Activated CD4-positive, alpha-beta memory T cell treated with anti-CD3 and anti-CD28 coated beads for 36 hours (primary cell): ENCODE results near the gene ATG4D. TPM values are rescaled to one million over a fixed set of nuclear protein-coding genes. Genes with fewer than 3 reads are reported as not detected.

Experiments used
- CTCF ChIA-PET: fragments of 350-600 bp; sonication (Branson Sonifier 250); formaldehyde crosslinking; loops from one replicate; lab custom pipeline; 2021; ENCODE audit warnings: antibody characterized with exemption, inconsistent platforms; lab: Charles Lee
- POLR2A ChIA-PET: fragments of 350-600 bp; sonication (Branson Sonifier 250); formaldehyde crosslinking; loops from one replicate; lab custom pipeline; 2021; ENCODE audit warnings: antibody characterized with exemption; lab: Charles Lee
- DNase-seq: peaks from one replicate; pipeline ENCODE4 v3.0.0-alpha.2; 2020
- H3K27ac Mint-ChIP-seq: one replicate; pipeline ENCODE4 v1.8.0; 2021; ENCODE audit warnings: mixed read lengths
- H3K27me3 Mint-ChIP-seq: one replicate; pipeline ENCODE4 v1.8.0; 2021; ENCODE audit warnings: mixed read lengths
- H3K36me3 Mint-ChIP-seq: one replicate; pipeline ENCODE4 v1.8.0; 2021; ENCODE audit warnings: mixed read lengths
- H3K4me1 Mint-ChIP-seq: one replicate; pipeline ENCODE4 v1.8.0; 2021; ENCODE audit warnings: low read depth, mixed read lengths
- H3K4me3 Mint-ChIP-seq: one replicate; pipeline ENCODE4 v1.8.0; 2021; ENCODE audit warnings: mild to moderate bottlenecking, mixed read lengths
- H3K9me3 Mint-ChIP-seq: one replicate; pipeline ENCODE4 v1.8.0; 2021; ENCODE audit warnings: mixed read lengths
- intact Hi-C: fragments of 100-400 bp; cut with micrococcal nuclease; formaldehyde crosslinking; loops from one replicate; pipeline ENCODE4 v1.15.1; 2023
- total RNA-seq, 2 experiments: library from RNA; stranded (reverse); gene quantifications; one replicate each; pipeline ENCODE4 v1.2.3, GENCODE V29; 2021

ATG4D gene
- total RNA-seq, 2 experiments from 2014 or later: 23.8 to 26.7 TPM

- ChIA-PET POLR2A (interaction anchor here (1.1 to 5.7 kb wide), 2 partner anchors 13 to 50 kb away, joined by 3 to 29 read pairs; partner anchors contain the start of gene KRI1), CTCF (interaction anchor here (0.7 to 2.6 kb wide), 4 partner anchors 19 to 76 kb away, joined by 3 to 10 read pairs (median 6); no protein-coding TSS in a partner anchor)
- Mint-ChIP-seq H3K4me1 (peaks cover 35% of the 10 kb centered on the region), H3K27me3 (no peaks in the 10 kb centered on the region), H3K27ac (peak overlapping the region; percentile 92), H3K4me3 (no peak overlapping the region), H3K36me3 (peaks cover 43% of the 10 kb centered on the region), H3K9me3 (no peaks in the 10 kb centered on the region)
- peak; percentile 59 for DNase-seq
- intact Hi-C loops: no loop called here
Measured at GRCh38 chr19:10553943-10554381, 10.3 kb downstream of the ATG4D start.

- Mint-ChIP-seq H3K4me3 (no peak overlapping the region), H3K36me3 (peaks cover 50% of the 10 kb centered on the region), H3K27me3 (no peaks in the 10 kb centered on the region), H3K9me3 (no peaks in the 10 kb centered on the region), H3K4me1 (peaks cover 35% of the 10 kb centered on the region), H3K27ac (peak overlapping the region; percentile 92)
- CTCF ChIA-PET: interaction anchor here (1.0 to 2.6 kb wide), 3 partner anchors 47 to 145 kb away, joined by 4 to 10 read pairs (median 4); no protein-coding TSS in a partner anchor
- DNase-seq: peak; percentile 29
- POLR2A ChIA-PET: interaction anchor here (0.6 to 5.7 kb wide), 3 partner anchors 12 to 51 kb away, joined by 3 to 29 read pairs (median 3); partner anchors contain the start of gene KRI1
- intact Hi-C loops: no loop called here
Measured at GRCh38 chr19:10554760-10555609, 11.3 kb downstream of the ATG4D start.

DNA sequence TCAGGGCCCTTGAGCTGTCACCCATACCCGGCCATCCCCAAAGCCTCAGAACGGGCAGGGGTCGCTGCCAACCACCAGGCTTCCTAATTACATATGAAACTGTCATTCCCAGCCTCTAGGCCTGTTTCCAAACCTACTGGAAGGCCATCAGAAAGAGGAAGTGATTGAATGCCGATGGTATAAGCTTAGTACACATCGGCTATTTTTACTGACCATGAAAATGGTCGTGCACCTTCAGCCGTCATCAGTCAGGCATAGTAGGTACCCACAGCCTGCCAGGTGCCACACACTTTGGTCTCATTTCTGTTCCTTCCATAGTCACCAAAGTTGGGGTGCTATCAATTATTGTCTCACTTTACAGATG is 11.9 kb downstream of the ATG4D start:
- H3K4me3 Mint-ChIP-seq: no peak overlapping the region
- peaks cover 35% of the 10 kb centered on the region for H3K4me1 Mint-ChIP-seq
- intact Hi-C loops: no loop called here
- no peaks in the 10 kb centered on the region for H3K27me3 Mint-ChIP-seq
- H3K36me3 Mint-ChIP-seq: peaks cover 52% of the 10 kb centered on the region
- no peaks in the 10 kb centered on the region for H3K9me3 Mint-ChIP-seq
- ChIA-PET CTCF (interaction anchor here (1.0 to 2.6 kb wide), 3 partner anchors 47 to 144 kb away, joined by 4 to 10 read pairs (median 4); no protein-coding TSS in a partner anchor), POLR2A (interaction anchor here (0.6 to 5.7 kb wide), 2 partner anchors 11 to 29 kb away, joined by 3 to 29 read pairs; partner anchors contain the start of gene KRI1)
- H3K27ac Mint-ChIP-seq: peak overlapping the region; percentile 59
- DNase-seq: no peak

- CTCF ChIA-PET: no interaction called here
- H3K4me1 Mint-ChIP-seq: peaks cover 28% of the 10 kb centered on the region
- H3K27ac Mint-ChIP-seq: no peak overlapping the region
Measured at GRCh38 chr19:10557603-10558197, 14.0 kb downstream of the ATG4D start.

DNA sequence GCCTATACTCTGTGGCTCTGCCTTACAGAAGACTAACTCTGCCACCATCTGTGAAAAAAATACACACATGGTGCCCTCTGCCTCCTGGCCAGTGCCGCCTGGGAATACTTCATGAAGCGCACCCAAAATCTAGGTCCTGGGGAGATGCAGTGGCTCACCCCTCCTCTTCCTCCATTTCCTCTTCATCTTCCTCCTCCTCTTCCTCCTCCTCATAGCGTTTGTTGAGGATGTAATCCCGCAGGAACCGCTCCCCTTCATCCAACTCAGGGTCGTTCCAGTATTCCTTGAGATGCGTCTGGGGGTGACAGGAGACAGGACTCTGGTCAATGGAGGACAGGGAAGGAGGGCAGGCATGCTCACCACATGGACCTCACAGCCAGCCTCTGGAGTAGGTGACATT is 16.4 kb downstream of the ATG4D start:
- no peak for DNase-seq
- H3K4me1 Mint-ChIP-seq: peaks cover 18% of the 10 kb centered on the region
- peaks cover 39% of the 10 kb centered on the region for H3K36me3 Mint-ChIP-seq
- ChIA-PET POLR2A (no interaction called here), CTCF (no interaction called here)
- H3K27me3 Mint-ChIP-seq: no peaks in the 10 kb centered on the region
- H3K27ac Mint-ChIP-seq: no peak overlapping the region
- no peaks in the 10 kb centered on the region for H3K9me3 Mint-ChIP-seq
- intact Hi-C loops: loop anchor here (10.0 kb wide), 1 partner anchor 455 kb away; the partner anchor contains the start of genes ANGPTL6 and PPAN
- no peak overlapping the region for H3K4me3 Mint-ChIP-seq

More at GRCh38 chr19:10557603-10558197, 14.0 kb downstream of the ATG4D start:
- Mint-ChIP-seq H3K36me3 (peaks cover 48% of the 10 kb centered on the region), H3K4me3 (no peak overlapping the region), H3K27me3 (no peaks in the 10 kb centered on the region), H3K9me3 (no peaks in the 10 kb centered on the region)
- POLR2A ChIA-PET: no interaction called here
- intact Hi-C loops: no loop called here
- no peak for DNase-seq

- no peak for DNase-seq
- ChIA-PET CTCF (interaction anchor here (0.7 to 1.2 kb wide), 3 partner anchors 53 to 141 kb away, joined by 3 to 5 read pairs (median 3); no protein-coding TSS in a partner anchor), POLR2A (no interaction called here)
- H3K27ac Mint-ChIP-seq: no peak overlapping the region
- H3K4me1 Mint-ChIP-seq: peaks cover 26% of the 10 kb centered on the region
- no peaks in the 10 kb centered on the region for H3K27me3 Mint-ChIP-seq
- no peak overlapping the region for H3K4me3 Mint-ChIP-seq
- no peaks in the 10 kb centered on the region for H3K9me3 Mint-ChIP-seq
- intact Hi-C loops: loop anchor here (10.0 kb wide), 1 partner anchor 458 kb away; the partner anchor contains the start of genes ANGPTL6 and PPAN
- H3K36me3 Mint-ChIP-seq: peaks cover 51% of the 10 kb centered on the region
Measured at GRCh38 chr19:10562609-10563008, 18.9 kb downstream of the ATG4D start.

DNA sequence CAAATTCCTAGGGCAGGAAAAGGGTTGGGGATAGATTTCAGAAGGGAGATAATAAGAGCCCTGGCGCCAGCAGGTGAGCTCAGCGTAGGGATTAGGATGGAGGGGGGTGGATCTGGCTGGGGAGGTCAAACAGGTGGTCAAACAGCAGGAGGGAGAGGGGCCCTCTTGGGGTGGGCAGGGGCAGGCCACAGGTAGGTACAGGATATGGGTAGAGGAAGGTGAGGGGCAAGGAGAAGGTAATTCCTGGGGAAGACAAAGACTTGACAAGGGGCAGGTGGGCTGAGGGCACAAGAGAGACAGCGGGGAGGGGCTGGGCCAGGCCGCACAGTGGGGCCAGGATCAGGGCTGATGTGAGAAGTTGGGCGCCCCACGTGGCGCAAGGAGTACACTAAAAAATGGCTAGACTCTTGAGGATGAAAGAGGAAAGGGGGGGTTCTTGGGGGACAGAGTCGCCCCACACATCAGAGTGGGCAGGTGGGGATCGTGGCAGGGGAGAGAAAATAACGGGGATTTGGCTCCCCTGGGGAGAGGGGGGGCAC is 21.4 kb downstream of the ATG4D start:
- peak overlapping the region; percentile 98 for H3K27ac Mint-ChIP-seq
- peak overlapping the region; percentile 98 for H3K4me3 Mint-ChIP-seq
- H3K4me1 Mint-ChIP-seq: peaks cover 30% of the 10 kb centered on the region
- no peaks in the 10 kb centered on the region for H3K27me3 Mint-ChIP-seq
- DNase-seq: peak; percentile 71
- ChIA-PET CTCF (interaction anchor here (0.6 kb wide), 1 partner anchor 71 kb away, joined by 3 read pairs; no protein-coding TSS in a partner anchor), POLR2A (interaction anchor here (0.6 to 4.2 kb wide), 2 partner anchors 11 to 152 kb away, joined by 3 to 29 read pairs; no protein-coding TSS in a partner anchor)
- H3K36me3 Mint-ChIP-seq: peaks cover 41% of the 10 kb centered on the region
- intact Hi-C loops: loop anchor here (5.0 to 10.0 kb wide), 5 partner anchors 132 to 460 kb away; partner anchors contain the start of genes ANGPTL6, PPAN, SMARCA4 and TMED1
- no peaks in the 10 kb centered on the region for H3K9me3 Mint-ChIP-seq

GRCh38 chr19:10565567-10566407 is 22.1 kb downstream of the ATG4D start, which contains the start of gene KRI1:
KRI1 (minus strand) TSS chr19:10566010; CDS start chr19:10565999, 11 bp downstream.
- H3K4me3 Mint-ChIP-seq: peak within 1 kb of the TSS; percentile 98
- H3K36me3 Mint-ChIP-seq: peaks cover 39% of the 10 kb centered on the region
- intact Hi-C loops: loop anchor here (1.0 to 10.0 kb wide), 9 partner anchors 37 to 461 kb away; partner anchors contain the start of genes ANGPTL6, ILF3, PPAN and SMARCA4
- ChIA-PET CTCF (interaction anchor here (0.9 to 2.3 kb wide), 6 partner anchors 14 to 299 kb away, joined by 3 to 5 read pairs (median 3); no protein-coding TSS in a partner anchor), POLR2A (interaction anchor here (0.6 to 4.2 kb wide), 4 partner anchors 11 to 985 kb away, joined by 3 to 29 read pairs (median 3); no protein-coding TSS in a partner anchor)
- H3K4me1 Mint-ChIP-seq: peaks cover 31% of the 10 kb centered on the region
- no peaks in the 10 kb centered on the region for H3K27me3 Mint-ChIP-seq
- H3K9me3 Mint-ChIP-seq: no peaks in the 10 kb centered on the region
- peak; percentile 99 for DNase-seq
- H3K27ac Mint-ChIP-seq: peak within 1 kb of the TSS; percentile 98

DNA sequence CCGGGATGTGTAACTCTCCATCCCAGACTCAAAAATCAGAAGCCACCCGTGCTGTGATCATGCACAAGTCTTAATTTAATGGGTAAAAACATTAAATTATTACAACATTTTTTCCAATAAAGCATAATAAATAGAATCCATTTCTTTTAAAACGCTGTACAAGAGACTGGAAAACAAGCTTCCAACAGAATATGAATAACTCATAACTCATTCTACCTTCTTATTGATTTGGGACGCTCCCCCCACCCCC is 22.6 kb downstream of the ATG4D start:
- Mint-ChIP-seq H3K4me1 (peaks cover 31% of the 10 kb centered on the region), H3K27me3 (no peaks in the 10 kb centered on the region), H3K4me3 (peak overlapping the region; percentile 98), H3K9me3 (no peaks in the 10 kb centered on the region), H3K27ac (peak overlapping the region; percentile 98), H3K36me3 (peaks cover 35% of the 10 kb centered on the region)
- CTCF ChIA-PET: interaction anchor here (0.9 to 2.3 kb wide), 6 partner anchors 13 to 298 kb away, joined by 3 to 5 read pairs (median 3); no protein-coding TSS in a partner anchor
- POLR2A ChIA-PET: interaction anchor here (0.6 to 4.2 kb wide), 2 partner anchors 12 to 985 kb away, joined by 3 to 29 read pairs; no protein-coding TSS in a partner anchor
- DNase-seq: no peak
- intact Hi-C loops: loop anchor here (1.0 to 10.0 kb wide), 9 partner anchors 36 to 462 kb away; partner anchors contain the start of genes ANGPTL6, ILF3, PPAN and SMARCA4

- ChIA-PET POLR2A (interaction anchor here (0.5 to 4.2 kb wide), 3 partner anchors 12 to 81 kb away, joined by 3 to 29 read pairs (median 3); no protein-coding TSS in a partner anchor), CTCF (interaction anchor here (0.9 to 7.5 kb wide), 9 partner anchors 13 to 298 kb away, joined by 3 to 45 read pairs (median 3); partner anchors contain the start of gene QTRT1)
- intact Hi-C loops: loop anchor here (1.0 to 10.0 kb wide), 9 partner anchors 36 to 462 kb away; partner anchors contain the start of genes ANGPTL6, ILF3, PPAN and SMARCA4
- Mint-ChIP-seq H3K4me1 (peaks cover 31% of the 10 kb centered on the region), H3K4me3 (peak overlapping the region; percentile 98), H3K36me3 (peaks cover 31% of the 10 kb centered on the region), H3K27me3 (no peaks in the 10 kb centered on the region), H3K27ac (peak overlapping the region; percentile 98), H3K9me3 (no peaks in the 10 kb centered on the region)
- DNase-seq: peak; percentile 75
Measured at GRCh38 chr19:10566658-10567410, 23.1 kb downstream of the ATG4D start.
